HEK293 (cell line): ENCODE data around the gene TMEM214.

Experiments
- FEZF1 ChIP-seq: fragments of 450-650 bp; formaldehyde crosslinking; IDR thresholded peaks from 2 replicates; pipeline ENCODE4 v1.5.1; 2016; ENCODE audit warnings: missing biosample characterization, missing genetic modification characterization
- GLI2 ChIP-seq: fragments of 450-650 bp; formaldehyde crosslinking; IDR thresholded peaks from 2 replicates; pipeline ENCODE4; 2017; ENCODE audit warnings: missing biosample characterization, missing genetic modification characterization, low read depth, borderline replicate concordance
- GLIS2 ChIP-seq: fragments of 450-650 bp; formaldehyde crosslinking; IDR thresholded peaks from 2 replicates; pipeline ENCODE4 v1.5.1; 2016; ENCODE audit warnings: missing biosample characterization, missing genetic modification characterization
- OVOL3 ChIP-seq: fragments of 450-650 bp; formaldehyde crosslinking; IDR thresholded peaks from 2 replicates; pipeline ENCODE4 v1.5.1; 2016; ENCODE audit warnings: missing biosample characterization, missing genetic modification characterization
- SALL2 ChIP-seq: fragments of 450-650 bp; formaldehyde crosslinking; IDR thresholded peaks from 2 replicates; pipeline ENCODE4 v1.5.0; 2017; ENCODE audit warnings: missing biosample characterization, mild to moderate bottlenecking, missing genetic modification characterization, borderline replicate concordance
- ZBTB17 ChIP-seq: fragments of 450-650 bp; formaldehyde crosslinking; IDR thresholded peaks from 2 replicates; pipeline ENCODE4 v1.5.1; 2016; ENCODE audit warnings: missing biosample characterization, missing genetic modification characterization
- ZFP3 ChIP-seq: fragments of 450-650 bp; formaldehyde crosslinking; IDR thresholded peaks from 2 replicates; pipeline ENCODE4 v1.5.1; 2016; ENCODE audit warnings: low read depth, missing biosample characterization, missing genetic modification characterization
- ZNF114 ChIP-seq: fragments of 450-650 bp; formaldehyde crosslinking; IDR thresholded peaks from 2 replicates; pipeline ENCODE4 v1.5.0; 2017; ENCODE audit warnings: missing biosample characterization, missing genetic modification characterization
- ZNF202 ChIP-seq: fragments of 450-650 bp; formaldehyde crosslinking; IDR thresholded peaks from 2 replicates; pipeline ENCODE4 v1.5.1; 2016; ENCODE audit warnings: missing biosample characterization, missing genetic modification characterization, borderline replicate concordance
- ZNF248 ChIP-seq: fragments of 450-650 bp; formaldehyde crosslinking; IDR thresholded peaks from 2 replicates; pipeline ENCODE4 v1.5.1; 2017; ENCODE audit warnings: missing biosample characterization, missing genetic modification characterization
- ZNF433 ChIP-seq: fragments of 450-650 bp; formaldehyde crosslinking; IDR thresholded peaks from 2 replicates; pipeline ENCODE4 v1.5.1; 2016; ENCODE audit warnings: missing biosample characterization, missing genetic modification characterization, low read depth
- ZNF521 ChIP-seq: fragments of 450-650 bp; formaldehyde crosslinking; IDR thresholded peaks from 2 replicates; pipeline ENCODE4 v1.5.1; 2017; ENCODE audit warnings: missing biosample characterization, mild to moderate bottlenecking, missing genetic modification characterization
- ZNF596 ChIP-seq: fragments of 450-650 bp; IDR thresholded peaks from 2 replicates; pipeline ENCODE4 v1.5.0; 2018; ENCODE audit warnings: missing biosample characterization, mild to moderate bottlenecking, missing genetic modification characterization, moderate library complexity
- ZNF843 ChIP-seq: fragments of 450-650 bp; formaldehyde crosslinking; IDR thresholded peaks from 2 replicates; pipeline ENCODE4 v1.5.1; 2016; ENCODE audit warnings: missing biosample characterization, missing genetic modification characterization
- TF ChIP-seq, protein P1 (sequence below): fragments of 450-650 bp; formaldehyde crosslinking; IDR thresholded peaks from 2 replicates; pipeline ENCODE4 v1.5.1; 2016; ENCODE audit warnings: missing biosample characterization, missing genetic modification characterization
- TF ChIP-seq, protein P2 (sequence below): fragments of 450-650 bp; formaldehyde crosslinking; IDR thresholded peaks from 2 replicates; pipeline ENCODE4 v1.5.1; 2016; ENCODE audit warnings: missing biosample characterization, missing genetic modification characterization, low read depth
- TF ChIP-seq, protein P3 (sequence below): fragments of 450-650 bp; formaldehyde crosslinking; IDR thresholded peaks from 2 replicates; pipeline ENCODE4 v1.5.1; 2016; ENCODE audit warnings: missing biosample characterization, missing genetic modification characterization
- TF ChIP-seq, protein P4 (sequence below): fragments of 450-650 bp; formaldehyde crosslinking; IDR thresholded peaks from 2 replicates; pipeline ENCODE4; 2016; ENCODE audit warnings: missing biosample characterization, missing genetic modification characterization
- TF ChIP-seq, protein P5 (sequence below): sonication (generic); formaldehyde crosslinking; IDR thresholded peaks from 2 replicates; pipeline ENCODE4 v1.8.1; 2022; ENCODE audit warnings: mild to moderate bottlenecking, moderate library complexity, missing genetic modification reagents
- TF ChIP-seq, protein P6 (sequence below): fragments of 450-650 bp; formaldehyde crosslinking; IDR thresholded peaks from 2 replicates; pipeline ENCODE4 v1.5.1; 2016; ENCODE audit warnings: missing biosample characterization, missing genetic modification characterization
- TF ChIP-seq, protein P7 (sequence below): fragments of 450-650 bp; formaldehyde crosslinking; IDR thresholded peaks from 2 replicates; pipeline ENCODE4 v1.5.1; 2017; ENCODE audit warnings: missing biosample characterization, missing genetic modification characterization
- TF ChIP-seq, protein P8 (sequence below): fragments of 450-650 bp; formaldehyde crosslinking; IDR thresholded peaks from 2 replicates; pipeline ENCODE4 v1.5.1; 2017; ENCODE audit warnings: missing biosample characterization, missing genetic modification characterization

TMEM214 gene

DNA sequence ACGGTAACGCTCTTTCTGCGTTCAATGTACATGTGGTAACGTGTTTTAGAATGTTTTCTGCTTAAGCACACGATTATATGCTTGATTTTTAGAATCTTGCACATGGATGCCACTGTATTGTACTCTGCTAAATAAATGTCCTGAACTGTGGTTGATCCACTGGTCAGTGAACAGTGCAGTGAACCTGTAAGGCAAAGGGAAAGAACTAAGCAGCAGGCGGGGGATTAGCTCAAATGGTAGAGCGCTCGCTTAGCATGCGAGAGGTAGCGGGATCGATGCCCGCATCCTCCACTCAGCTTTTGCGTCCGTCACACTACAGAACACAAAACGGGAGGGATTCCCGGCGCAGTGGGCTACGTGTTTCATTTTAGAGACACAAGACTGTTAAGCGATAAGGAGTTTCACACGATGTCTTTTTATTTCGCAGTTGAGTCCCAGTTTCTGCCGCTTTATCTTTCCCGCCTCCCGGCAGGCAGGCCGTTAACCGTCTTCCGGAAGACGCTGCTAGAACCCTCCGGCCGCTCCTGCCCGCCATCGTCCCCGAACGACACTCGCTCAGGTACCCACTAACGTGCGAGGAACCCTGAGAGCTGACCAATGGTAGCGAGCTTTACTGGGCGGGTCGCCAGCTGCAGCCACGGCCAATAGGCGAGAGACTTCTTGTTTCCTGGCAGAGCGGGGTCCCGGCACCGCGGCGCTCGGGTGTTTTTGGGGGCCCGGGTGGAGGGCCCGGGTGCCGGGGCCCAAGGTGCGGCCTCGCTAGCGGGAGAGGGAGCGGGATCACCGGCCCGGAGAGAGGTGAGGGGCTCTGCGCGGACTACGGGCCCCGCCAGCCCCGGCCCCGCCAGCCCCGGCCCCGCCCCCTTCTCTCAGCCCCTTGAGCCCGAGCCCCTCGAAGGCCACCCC lies 18.5 kb downstream of the TMEM214 start, which contains the start of gene AGBL5 (continued):
- no peak; the same call in 1 of the 2 replicates for TF ChIP-seq ZFP3
- TF ChIP-seq, protein P1, sequence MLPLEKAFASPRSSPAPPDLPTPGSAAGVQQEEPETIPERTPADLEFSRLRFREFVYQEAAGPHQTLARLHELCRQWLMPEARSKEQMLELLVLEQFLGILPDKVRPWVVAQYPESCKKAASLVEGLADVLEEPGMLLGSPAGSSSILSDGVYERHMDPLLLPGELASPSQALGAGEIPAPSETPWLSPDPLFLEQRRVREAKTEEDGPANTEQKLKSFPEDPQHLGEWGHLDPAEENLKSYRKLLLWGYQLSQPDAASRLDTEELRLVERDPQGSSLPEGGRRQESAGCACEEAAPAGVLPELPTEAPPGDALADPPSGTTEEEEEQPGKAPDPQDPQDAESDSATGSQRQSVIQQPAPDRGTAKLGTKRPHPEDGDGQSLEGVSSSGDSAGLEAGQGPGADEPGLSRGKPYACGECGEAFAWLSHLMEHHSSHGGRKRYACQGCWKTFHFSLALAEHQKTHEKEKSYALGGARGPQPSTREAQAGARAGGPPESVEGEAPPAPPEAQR (tag by site-specific recombination): no peak
- TF ChIP-seq ZNF248 (tag by site-specific recombination): no peak
- TF ChIP-seq GLI2 (tag by site-specific recombination): no peak
- TF ChIP-seq, protein P2, sequence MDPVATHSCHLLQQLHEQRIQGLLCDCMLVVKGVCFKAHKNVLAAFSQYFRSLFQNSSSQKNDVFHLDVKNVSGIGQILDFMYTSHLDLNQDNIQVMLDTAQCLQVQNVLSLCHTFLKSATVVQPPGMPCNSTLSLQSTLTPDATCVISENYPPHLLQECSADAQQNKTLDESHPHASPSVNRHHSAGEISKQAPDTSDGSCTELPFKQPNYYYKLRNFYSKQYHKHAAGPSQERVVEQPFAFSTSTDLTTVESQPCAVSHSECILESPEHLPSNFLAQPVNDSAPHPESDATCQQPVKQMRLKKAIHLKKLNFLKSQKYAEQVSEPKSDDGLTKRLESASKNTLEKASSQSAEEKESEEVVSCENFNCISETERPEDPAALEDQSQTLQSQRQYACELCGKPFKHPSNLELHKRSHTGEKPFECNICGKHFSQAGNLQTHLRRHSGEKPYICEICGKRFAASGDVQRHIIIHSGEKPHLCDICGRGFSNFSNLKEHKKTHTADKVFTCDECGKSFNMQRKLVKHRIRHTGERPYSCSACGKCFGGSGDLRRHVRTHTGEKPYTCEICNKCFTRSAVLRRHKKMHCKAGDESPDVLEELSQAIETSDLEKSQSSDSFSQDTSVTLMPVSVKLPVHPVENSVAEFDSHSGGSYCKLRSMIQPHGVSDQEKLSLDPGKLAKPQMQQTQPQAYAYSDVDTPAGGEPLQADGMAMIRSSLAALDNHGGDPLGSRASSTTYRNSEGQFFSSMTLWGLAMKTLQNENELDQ (tag by site-specific recombination): no peak
- peak; percentile 45; the same call in 1 of the 2 replicates for TF ChIP-seq ZNF596 (tag by site-specific recombination)
- TF ChIP-seq, protein P3, sequence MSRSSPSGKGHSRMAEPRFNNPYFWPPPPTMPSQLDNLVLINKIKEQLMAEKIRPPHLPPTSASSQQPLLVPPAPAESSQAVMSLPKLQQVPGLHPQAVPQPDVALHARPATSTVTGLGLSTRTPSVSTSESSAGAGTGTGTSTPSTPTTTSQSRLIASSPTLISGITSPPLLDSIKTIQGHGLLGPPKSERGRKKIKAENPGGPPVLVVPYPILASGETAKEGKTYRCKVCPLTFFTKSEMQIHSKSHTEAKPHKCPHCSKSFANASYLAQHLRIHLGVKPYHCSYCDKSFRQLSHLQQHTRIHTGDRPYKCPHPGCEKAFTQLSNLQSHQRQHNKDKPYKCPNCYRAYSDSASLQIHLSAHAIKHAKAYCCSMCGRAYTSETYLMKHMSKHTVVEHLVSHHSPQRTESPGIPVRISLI: no peak
- TF ChIP-seq, protein P4, sequence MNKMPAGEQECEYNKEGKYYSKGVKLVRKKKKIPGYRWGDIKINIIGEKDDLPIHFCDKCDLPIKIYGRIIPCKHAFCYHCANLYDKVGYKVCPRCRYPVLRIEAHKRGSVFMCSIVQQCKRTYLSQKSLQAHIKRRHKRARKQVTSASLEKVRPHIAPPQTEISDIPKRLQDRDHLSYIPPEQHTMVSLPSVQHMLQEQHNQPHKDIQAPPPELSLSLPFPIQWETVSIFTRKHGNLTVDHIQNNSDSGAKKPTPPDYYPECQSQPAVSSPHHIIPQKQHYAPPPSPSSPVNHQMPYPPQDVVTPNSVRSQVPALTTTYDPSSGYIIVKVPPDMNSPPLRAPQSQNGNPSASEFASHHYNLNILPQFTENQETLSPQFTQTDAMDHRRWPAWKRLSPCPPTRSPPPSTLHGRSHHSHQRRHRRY (tag by site-specific recombination): no peak
- peak; percentile 44; the same call in 1 of the 2 replicates for TF ChIP-seq FEZF1 (tag by site-specific recombination)
- TF ChIP-seq, protein P5, sequence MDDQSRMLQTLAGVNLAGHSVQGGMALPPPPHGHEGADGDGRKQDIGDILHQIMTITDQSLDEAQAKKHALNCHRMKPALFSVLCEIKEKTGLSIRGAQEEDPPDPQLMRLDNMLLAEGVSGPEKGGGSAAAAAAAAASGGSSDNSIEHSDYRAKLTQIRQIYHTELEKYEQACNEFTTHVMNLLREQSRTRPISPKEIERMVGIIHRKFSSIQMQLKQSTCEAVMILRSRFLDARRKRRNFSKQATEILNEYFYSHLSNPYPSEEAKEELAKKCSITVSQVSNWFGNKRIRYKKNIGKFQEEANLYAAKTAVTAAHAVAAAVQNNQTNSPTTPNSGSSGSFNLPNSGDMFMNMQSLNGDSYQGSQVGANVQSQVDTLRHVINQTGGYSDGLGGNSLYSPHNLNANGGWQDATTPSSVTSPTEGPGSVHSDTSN (CRISPR knock-in tag): peak; percentile 26
- no peak for TF ChIP-seq ZNF114
- TF ChIP-seq, protein P6, sequence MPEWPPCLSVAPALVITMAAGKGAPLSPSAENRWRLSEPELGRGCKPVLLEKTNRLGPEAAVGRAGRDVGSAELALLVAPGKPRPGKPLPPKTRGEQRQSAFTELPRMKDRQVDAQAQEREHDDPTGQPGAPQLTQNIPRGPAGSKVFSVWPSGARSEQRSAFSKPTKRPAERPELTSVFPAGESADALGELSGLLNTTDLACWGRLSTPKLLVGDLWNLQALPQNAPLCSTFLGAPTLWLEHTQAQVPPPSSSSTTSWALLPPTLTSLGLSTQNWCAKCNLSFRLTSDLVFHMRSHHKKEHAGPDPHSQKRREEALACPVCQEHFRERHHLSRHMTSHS (tag by site-specific recombination): no peak
- peak; percentile 67 for TF ChIP-seq ZBTB17 (tag by site-specific recombination)
- TF ChIP-seq OVOL3: peak; percentile 58; the same call in 1 of the 2 replicates
- no peak for TF ChIP-seq ZNF843 (tag by site-specific recombination)
- no peak for TF ChIP-seq GLIS2
- no peak for TF ChIP-seq ZNF521 (tag by site-specific recombination)
- TF ChIP-seq SALL2 (tag by site-specific recombination): no peak
- TF ChIP-seq, protein P7, sequence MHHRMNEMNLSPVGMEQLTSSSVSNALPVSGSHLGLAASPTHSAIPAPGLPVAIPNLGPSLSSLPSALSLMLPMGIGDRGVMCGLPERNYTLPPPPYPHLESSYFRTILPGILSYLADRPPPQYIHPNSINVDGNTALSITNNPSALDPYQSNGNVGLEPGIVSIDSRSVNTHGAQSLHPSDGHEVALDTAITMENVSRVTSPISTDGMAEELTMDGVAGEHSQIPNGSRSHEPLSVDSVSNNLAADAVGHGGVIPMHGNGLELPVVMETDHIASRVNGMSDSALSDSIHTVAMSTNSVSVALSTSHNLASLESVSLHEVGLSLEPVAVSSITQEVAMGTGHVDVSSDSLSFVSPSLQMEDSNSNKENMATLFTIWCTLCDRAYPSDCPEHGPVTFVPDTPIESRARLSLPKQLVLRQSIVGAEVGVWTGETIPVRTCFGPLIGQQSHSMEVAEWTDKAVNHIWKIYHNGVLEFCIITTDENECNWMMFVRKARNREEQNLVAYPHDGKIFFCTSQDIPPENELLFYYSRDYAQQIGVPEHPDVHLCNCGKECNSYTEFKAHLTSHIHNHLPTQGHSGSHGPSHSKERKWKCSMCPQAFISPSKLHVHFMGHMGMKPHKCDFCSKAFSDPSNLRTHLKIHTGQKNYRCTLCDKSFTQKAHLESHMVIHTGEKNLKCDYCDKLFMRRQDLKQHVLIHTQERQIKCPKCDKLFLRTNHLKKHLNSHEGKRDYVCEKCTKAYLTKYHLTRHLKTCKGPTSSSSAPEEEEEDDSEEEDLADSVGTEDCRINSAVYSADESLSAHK: 0 out of 2 replicates have a peak, but pooled peaks have one; percentile 9
- no peak for TF ChIP-seq ZNF433 (tag by site-specific recombination)
- TF ChIP-seq, protein P8, sequence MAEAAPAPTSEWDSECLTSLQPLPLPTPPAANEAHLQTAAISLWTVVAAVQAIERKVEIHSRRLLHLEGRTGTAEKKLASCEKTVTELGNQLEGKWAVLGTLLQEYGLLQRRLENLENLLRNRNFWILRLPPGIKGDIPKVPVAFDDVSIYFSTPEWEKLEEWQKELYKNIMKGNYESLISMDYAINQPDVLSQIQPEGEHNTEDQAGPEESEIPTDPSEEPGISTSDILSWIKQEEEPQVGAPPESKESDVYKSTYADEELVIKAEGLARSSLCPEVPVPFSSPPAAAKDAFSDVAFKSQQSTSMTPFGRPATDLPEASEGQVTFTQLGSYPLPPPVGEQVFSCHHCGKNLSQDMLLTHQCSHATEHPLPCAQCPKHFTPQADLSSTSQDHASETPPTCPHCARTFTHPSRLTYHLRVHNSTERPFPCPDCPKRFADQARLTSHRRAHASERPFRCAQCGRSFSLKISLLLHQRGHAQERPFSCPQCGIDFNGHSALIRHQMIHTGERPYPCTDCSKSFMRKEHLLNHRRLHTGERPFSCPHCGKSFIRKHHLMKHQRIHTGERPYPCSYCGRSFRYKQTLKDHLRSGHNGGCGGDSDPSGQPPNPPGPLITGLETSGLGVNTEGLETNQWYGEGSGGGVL (tag by site-specific recombination): peak; percentile 99
- TF ChIP-seq ZNF202 (tag by site-specific recombination): no peak
